ENCODE measurements around the gene SLC12A5.

Gene SLC12A5

GRCh38 chr20:46057856-46058598, 29.0 kb downstream of the SLC12A5 start:
- H3K4me1 ChIP-seq (ENCODE audit: control insufficient read depth, insufficient read depth, low read length), result no peaks in the 10 kb centered on the region
- H3K9me3 ChIP-seq (ENCODE audit: control insufficient read depth, insufficient read depth, low read depth, low read length), result no peaks in the 10 kb centered on the region
- TF ChIP-seq ZBTB26 (tag by site-specific recombination; optimal IDR thresholded peaks at IDR 0.05) (no peak), BCL11A (tag by site-specific recombination; IDR thresholded peaks at IDR 0.05; ENCODE audit: low read depth) (no peak), REST (tag by site-specific recombination; IDR thresholded peaks at IDR 0.05) (no peak), ZNF529 (tag by site-specific recombination; IDR thresholded peaks at IDR 0.05; ENCODE audit: insufficient replicate concordance) (no peak), ZNF624 (tag by site-specific recombination; IDR thresholded peaks at IDR 0.05) (no peak), ZNF280D (tag by site-specific recombination; IDR thresholded peaks at IDR 0.05) (no peak), ZNF341 (tag by site-specific recombination; IDR thresholded peaks at IDR 0.05; ENCODE audit: low read depth) (no peak), ZNF791 (tag by site-specific recombination; IDR thresholded peaks at IDR 0.05) (no peak), ZNF362 (tag by site-specific recombination; IDR thresholded peaks at IDR 0.05) (no peak), KLF8 (tag by site-specific recombination; IDR thresholded peaks at IDR 0.05) (no peak)
- H3K4me3 ChIP-seq (ENCODE audit: low read depth, low read length), result no peak overlapping the region
- ChIA-PET CTCF (interaction anchor here (0.9 to 1.2 kb wide), 2 partner anchors 21 to 35 kb away, joined by 4 to 6 read pairs; no protein-coding TSS in a partner anchor), POLR2A (no interaction called here)
- H3K27ac ChIP-seq (ENCODE audit: extremely low read depth, low read depth, low read length), result no peak overlapping the region
- peaks cover 4 to 29% of the 10 kb centered on the region in 2 experiments; a peak in 1 of 3 replicates for H3K36me3 ChIP-seq (ENCODE audit: control insufficient read depth in 2 of 2, insufficient read depth in 1 of 2, low read length in 2 of 2)

GRCh38 chr20:46058599-46059281, 29.7 kb downstream of the SLC12A5 start:
- no peaks in the 10 kb centered on the region for H3K9me3 ChIP-seq (ENCODE audit: control insufficient read depth, insufficient read depth, low read depth, low read length)
- H3K27ac ChIP-seq (ENCODE audit: extremely low read depth, low read depth, low read length), result no peak overlapping the region
- ChIA-PET POLR2A (no interaction called here), CTCF (interaction anchor here (0.9 to 1.2 kb wide), 2 partner anchors 22 to 36 kb away, joined by 4 to 6 read pairs; no protein-coding TSS in a partner anchor)
- no peak overlapping the region for H3K4me3 ChIP-seq (ENCODE audit: low read depth, low read length)
- H3K4me1 ChIP-seq (ENCODE audit: control insufficient read depth, insufficient read depth, low read length), result no peaks in the 10 kb centered on the region
- peaks cover 9 to 36% of the 10 kb centered on the region in 2 experiments; a peak in 1 of 3 replicates for H3K36me3 ChIP-seq (ENCODE audit: control insufficient read depth in 2 of 2, insufficient read depth in 1 of 2, low read length in 2 of 2)
- TF ChIP-seq ZNF549 (tag by site-specific recombination; IDR thresholded peaks at IDR 0.05) (no peak), GLI2 (tag by site-specific recombination; IDR thresholded peaks at IDR 0.05; ENCODE audit: borderline replicate concordance, low read depth) (no peak)
